ENCODE data around the gene PTK7.

DNA sequence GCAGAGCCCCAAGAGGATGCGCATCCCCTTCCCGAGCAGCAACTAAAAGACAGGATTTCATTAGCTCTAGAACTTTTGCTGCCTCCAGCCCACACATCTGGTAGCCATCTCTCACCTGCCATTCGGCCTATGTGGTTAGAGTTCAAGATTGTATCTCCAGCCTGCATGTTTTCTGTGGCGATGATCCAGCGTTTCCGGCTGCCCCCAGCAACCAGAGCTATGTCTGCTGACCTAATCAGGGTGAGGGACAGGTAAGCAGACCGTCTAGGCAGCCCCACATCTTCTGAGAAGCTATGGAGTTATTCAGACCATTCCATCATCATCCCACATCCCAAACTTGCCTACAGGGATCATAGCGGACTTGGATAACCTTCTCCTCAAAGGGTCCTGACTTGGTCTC, 20.1 kb upstream of the PTK7 start:
- TF ChIP-seq, protein P1, sequence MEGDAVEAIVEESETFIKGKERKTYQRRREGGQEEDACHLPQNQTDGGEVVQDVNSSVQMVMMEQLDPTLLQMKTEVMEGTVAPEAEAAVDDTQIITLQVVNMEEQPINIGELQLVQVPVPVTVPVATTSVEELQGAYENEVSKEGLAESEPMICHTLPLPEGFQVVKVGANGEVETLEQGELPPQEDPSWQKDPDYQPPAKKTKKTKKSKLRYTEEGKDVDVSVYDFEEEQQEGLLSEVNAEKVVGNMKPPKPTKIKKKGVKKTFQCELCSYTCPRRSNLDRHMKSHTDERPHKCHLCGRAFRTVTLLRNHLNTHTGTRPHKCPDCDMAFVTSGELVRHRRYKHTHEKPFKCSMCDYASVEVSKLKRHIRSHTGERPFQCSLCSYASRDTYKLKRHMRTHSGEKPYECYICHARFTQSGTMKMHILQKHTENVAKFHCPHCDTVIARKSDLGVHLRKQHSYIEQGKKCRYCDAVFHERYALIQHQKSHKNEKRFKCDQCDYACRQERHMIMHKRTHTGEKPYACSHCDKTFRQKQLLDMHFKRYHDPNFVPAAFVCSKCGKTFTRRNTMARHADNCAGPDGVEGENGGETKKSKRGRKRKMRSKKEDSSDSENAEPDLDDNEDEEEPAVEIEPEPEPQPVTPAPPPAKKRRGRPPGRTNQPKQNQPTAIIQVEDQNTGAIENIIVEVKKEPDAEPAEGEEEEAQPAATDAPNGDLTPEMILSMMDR (IDR thresholded peaks at IDR 0.05): no peak
- TF ChIP-seq EZH2 (IDR thresholded peaks at IDR 0.05; ENCODE audit: borderline replicate concordance, insufficient read depth, low read depth, low read length, poor library complexity, severe bottlenecking): no peak
